Stimulated activated CD4-positive, alpha-beta T cell treated with anti-CD3 and anti-CD28 coated beads, Interleukin-1b, Interleukin-23, amount 100 ng/mL, for 1 hour (primary cell): ENCODE results near the gene OSBPL5.

Experiments
- DNase-seq, 2 donors: peaks; one replicate each; pipeline ENCODE4 v3.0.0-alpha.2; 2020; ENCODE audit warnings: low read depth in 2 of 2

OSBPL5 gene, protein sequence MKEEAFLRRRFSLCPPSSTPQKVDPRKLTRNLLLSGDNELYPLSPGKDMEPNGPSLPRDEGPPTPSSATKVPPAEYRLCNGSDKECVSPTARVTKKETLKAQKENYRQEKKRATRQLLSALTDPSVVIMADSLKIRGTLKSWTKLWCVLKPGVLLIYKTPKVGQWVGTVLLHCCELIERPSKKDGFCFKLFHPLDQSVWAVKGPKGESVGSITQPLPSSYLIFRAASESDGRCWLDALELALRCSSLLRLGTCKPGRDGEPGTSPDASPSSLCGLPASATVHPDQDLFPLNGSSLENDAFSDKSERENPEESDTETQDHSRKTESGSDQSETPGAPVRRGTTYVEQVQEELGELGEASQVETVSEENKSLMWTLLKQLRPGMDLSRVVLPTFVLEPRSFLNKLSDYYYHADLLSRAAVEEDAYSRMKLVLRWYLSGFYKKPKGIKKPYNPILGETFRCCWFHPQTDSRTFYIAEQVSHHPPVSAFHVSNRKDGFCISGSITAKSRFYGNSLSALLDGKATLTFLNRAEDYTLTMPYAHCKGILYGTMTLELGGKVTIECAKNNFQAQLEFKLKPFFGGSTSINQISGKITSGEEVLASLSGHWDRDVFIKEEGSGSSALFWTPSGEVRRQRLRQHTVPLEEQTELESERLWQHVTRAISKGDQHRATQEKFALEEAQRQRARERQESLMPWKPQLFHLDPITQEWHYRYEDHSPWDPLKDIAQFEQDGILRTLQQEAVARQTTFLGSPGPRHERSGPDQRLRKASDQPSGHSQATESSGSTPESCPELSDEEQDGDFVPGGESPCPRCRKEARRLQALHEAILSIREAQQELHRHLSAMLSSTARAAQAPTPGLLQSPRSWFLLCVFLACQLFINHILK

DNA sequence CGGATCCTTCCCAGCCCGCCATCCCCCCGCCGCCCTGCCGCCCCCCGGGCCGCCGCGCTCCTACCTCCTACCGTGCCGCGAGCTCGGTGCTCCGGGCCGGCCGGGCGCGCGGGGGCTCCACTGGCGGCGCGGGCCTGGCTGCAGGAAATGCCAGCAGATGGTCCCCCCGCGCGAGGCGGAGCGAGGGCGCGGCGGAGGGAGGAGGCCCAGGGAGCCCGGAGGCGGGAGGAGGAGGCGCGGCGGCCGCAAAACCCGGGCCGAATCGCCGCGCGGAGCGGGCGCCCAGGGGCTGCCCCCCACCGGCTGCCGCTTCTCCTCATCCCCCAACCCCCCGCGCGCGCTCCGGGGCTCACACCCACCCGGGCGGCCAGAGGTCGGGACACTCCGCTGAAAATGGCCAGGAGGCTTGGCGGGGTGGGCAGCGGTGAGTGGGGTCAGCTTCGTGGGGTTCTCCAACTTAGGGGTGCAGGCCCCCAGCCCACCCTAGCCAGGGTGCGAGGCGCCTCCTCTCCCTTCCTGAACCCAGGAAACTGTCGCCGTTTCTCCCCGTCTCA, at the start of gene OSBPL5:
OSBPL5 (minus strand) TSS at position 159 of the 554 bp plus-strand sequence. CDS start 36,162 bp downstream, outside the sequence.
- DNase-seq: peak in 1 of 2 donors; percentile 26

DNA sequence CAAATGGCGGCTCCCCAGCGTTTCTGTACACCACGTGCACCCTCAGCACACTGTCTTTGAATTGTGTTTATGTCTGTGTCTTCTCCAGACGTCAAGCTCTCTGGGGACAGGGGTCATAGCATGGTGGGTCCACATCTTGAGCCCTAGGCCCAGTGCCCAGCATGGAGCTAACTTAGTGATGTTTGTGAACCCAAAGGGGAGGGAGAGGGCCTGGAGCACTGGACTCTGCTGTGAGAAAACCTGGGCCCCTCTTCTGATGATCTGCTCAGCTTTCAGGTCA, 49.2 kb upstream of the OSBPL5 start:
- no peak for DNase-seq

DNA sequence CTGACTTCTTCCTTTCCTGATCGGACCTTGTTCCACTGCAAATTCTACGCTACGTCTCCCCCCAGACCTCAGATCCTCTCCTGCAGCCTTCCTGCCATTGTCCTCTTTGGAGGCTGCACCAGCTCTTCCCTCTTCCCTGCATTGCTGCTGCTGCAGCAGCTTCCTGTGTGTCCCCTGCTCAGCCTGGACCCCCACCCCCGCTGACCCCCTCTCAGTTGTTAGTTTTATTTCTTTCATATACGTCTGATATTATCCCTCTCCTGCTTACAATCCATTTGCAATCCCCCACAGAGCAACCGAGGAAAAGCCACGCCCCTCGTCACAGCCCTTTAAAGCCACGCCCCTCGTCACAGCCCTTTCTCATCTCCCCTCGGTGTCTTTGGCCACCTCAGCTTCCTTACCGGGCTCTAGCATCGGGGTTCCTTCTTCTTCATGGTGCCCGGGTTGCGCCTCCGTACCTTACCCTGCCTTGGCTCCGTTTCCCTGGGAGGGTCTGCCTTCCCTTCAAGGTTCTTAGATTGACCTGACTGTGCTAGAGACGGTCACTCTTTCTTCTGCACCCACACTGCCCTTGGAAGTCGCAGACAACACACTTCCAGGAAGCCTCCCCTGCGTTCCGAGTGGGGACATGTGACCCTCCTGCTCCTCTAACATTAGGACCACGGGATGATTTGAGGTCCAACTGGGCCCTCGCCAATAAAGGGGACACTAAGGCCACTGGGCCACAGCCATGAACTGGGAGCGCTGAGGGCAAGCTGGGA, 48.7 kb upstream of the OSBPL5 start:
- DNase-seq: no peak

DNA sequence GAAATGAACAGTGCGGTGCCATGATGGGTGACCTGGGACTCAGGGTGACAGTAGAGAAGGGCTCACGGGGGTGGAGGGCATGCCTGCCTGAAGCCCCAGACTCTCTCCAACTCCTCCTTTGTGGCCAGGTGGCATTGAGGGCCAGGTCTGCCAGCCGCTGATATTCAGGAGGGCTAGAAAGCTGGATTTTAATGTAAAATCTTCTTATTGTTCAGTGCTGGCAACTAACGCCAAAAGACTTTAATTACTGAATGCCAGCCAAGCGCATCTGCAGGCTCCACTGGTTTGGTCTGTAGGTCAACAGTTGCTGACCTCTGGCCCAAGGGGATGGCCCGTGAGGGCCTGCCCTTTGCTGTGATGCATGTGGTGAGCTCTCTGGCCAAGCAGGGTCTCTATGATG, 43.2 kb upstream of the OSBPL5 start:
- no peak for DNase-seq

DNA sequence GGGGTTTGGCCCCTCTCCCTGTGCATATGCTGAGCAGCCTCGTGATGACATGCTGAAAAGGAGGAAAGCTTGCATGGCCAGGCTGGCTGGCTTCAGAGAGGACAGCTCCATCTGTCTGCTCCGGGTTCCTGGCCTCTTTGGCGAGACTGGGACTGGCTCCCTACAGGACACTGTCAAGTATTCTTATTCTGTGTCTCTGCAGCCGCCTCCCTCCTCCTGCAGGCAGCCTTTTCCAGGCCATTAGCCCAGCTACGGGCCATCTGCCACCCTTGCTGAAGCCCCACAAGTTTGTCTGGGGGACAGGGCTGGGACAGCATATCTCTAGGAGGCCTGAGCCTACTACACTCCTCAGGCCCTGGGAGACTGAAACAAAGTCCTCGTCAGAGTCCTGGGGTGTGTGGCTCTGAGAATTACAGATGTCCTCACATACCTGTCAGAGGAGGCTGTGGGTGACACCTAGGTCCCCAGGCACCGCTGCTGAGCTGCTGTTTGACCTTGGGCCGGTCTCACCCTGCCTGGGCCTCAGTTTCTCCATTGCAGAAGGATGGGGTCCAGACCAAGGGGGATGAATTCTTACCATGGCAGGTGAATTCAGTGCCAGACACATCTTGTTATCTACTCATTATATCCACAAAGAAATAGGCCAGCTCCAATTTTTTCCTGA, 42.5 kb upstream of the OSBPL5 start:
- DNase-seq: no peak

DNA sequence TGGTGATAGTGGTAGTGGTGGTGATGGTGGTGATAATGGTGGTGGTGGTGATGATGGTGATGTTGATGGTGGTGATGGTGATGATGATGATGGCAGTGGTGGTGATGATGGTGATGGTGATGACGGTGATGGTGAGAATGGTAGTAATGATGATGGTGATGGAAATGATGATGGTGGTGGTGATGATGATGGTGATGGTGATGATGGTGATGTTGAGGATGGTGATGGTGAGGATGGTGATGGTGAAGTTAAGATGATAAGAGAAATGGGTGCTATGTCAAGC, 41.8 kb upstream of the OSBPL5 start:
- DNase-seq: no peak

DNA sequence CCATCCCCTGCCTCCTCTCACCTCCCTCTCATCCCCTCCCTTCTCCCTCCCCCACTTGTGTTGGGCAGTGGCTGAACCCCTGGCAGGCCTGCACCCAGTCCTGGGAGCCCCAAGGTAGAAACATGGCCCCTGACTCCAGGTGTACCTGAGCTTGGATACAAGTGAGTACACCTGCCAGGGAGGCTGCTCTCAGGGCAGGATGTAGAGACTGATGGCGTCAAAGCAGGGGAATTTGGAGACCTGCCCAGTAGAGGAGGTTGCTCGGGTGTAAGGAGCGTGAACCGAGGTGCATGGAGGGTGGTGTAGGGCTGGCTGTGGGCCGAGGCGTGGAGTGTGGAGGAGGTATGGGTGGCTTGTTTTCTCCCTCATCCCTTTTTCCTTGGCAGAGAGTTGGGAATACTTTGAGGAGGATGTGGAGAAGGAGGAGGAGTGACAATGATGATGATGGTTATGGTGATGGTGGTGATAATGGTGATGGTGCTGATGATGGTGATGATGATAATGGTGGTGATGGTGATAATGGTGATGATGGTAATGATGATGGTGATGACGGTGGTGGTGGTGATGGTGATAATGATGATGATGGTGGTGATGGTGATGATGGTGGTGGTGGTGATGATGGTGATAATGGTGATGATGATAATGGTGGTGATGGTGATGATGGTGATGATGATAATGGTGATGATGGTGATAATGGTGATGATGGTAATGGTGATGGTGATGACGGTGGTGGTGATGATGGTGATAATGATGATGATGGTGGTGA, 41.2 kb upstream of the OSBPL5 start:
- DNase-seq: no peak

DNA sequence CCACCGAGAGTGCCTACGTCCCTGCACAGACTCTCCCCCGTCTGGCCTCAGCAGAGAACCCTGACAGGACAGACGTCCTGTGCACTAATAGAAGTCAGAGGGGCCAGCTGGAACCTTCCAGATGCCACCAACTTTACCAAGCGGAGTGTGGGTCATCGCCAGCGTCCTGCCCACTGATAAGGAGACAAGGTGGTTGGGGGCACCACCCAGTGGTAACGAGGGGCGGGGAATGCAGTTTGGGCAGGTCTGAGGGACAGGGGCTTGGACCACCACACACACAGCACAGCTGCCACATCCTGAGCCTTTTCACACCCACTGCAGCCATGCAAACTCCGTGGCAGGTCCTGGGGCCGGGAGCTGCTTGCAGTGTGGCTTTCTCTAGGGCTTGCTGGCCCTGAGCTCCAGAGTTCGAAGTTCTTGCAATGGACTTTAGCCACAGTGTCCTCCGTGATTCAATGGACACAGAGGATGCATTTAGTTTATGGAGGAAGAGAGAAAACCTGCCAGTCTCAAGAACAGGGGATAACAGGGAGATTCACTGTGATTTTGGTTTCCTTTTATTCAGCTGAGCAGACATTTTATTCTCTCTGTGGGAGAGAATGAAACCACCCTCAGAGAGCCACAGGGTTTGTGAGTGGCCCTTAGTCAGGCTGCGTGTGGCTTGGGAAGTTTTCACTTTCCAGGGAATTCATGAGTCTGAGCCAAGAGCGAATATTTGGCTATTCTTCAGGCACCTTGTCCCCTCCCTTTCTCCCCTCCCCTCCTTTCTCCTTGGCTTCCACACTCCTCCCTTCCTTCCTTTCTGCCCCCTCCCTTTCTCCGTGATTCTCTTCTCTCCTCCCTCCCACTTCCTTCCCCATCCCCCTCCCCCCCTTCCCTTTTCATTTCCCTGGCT, 40.4 kb upstream of the OSBPL5 start:
- DNase-seq: no peak

DNA sequence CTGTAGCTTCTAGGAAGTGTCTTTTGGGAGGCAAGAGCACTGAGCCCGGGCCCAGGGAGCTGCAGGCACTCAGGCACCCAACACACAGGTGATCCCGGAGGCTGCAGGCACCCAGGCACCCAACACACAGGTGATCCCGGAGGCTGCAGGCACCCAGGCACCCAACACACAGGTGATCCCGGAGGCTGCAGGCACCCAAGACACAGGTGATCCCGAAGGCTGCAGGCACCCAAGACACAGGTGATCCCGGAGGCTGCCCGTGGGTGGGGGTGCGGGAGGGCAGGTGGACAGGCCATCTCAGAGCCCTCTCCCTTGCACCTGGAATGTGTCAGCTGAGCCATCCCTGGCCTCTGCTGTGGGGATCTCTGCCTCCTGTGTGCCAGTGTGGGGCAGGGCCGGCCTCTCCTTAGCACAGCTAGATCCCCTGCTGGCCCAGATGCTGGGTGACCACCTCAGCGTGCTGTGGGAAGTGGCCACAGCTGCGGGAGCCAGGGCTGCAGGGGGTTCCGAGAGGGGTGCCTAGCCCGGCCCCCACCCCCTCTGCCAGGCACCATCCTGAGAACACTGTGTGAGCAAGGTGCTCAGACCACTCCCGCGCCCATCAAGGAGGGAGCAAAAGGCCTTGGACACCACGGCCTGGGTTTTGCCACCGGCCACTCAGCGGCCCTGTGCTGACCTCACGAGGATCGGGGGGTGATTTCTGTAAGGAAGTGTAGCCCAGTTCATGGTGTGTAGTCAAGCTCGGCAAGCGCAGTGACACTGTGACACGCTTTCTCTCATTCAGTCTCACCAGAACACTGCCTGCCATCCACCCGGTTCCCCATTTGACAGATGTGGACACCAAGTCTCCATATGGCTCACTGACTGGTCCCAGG, 39.3 kb upstream of the OSBPL5 start:
- no peak for DNase-seq

DNA sequence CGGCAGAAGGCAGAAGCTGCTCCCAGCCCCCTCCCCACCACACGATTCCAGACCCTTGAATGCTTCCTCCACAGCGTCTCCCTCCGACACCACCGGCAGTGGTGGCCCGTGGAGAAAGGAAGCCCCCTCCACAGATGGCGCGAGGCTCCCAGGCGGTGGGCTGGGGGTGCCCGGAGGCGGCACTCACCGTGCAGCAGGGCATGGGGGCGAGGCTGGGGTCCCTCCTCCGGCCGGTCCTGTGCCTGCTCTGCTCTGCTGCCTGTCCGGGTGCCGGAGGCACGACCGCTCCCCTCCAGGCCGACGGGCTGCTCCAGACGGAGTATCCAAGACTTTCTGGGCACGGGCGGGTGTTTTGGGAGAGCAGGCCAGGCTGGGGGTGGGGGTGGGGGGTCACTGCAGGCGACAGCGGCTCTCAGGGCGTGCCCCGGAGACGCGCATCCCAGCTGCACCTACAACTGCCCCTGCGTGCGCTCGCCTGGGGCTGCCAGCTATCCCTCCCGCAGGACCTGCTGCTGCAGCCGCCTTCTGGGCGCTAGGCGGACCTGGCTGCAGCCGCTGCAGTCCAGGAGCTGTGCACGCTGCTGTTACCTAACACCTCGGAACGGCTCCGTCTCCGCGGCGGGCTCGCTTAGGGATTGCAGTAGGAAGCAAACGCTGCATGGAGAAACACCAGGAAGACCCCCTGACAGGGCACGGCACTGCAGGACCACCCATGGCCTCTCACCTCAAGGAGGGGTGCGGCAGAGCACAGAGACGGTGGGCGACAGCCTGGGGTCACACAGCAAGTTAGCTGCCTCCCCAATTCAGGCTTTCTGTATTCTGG, 38.3 kb upstream of the OSBPL5 start:
- no peak for DNase-seq

DNA sequence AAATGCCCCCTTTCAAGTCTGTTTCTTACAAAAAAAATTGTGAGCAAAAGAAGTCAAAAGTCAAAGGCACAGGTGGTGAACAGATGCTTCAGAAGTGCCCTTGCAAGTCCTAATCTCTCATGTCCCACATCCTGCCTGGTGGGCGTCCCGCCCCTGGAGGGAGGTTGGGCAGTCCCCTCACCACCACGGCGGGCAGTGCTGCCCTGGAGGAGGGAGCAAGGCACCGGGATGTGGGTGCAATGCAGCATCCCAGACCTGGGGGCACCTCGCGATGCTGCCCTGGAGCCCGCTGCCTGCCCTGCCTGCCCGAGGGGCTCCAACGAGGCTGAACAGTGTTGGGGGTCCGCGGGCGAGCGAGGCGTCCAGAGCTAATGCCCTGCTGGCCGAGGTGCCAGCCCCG, 37.6 kb upstream of the OSBPL5 start:
- no peak for DNase-seq

DNA sequence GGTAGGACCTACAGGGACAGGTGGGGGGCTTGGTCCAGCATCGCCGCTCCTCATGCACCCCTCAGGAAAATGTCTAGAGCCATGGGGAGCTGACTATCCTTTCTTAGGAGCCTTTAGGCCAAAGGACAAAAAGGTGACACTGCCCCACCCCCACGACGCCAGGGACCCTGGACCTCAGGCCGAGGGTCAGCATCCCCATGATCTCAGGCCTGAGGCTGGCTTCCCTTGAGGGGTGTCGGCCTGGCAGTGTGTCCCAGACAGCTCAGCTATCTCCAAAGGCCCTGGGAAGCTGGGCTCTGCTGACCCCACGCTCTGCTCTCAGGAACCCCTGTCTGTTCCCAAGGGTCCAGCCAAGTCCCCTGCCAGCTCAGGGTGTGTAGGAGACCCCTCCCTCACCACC, 37.2 kb upstream of the OSBPL5 start:
- DNase-seq: no peak

DNA sequence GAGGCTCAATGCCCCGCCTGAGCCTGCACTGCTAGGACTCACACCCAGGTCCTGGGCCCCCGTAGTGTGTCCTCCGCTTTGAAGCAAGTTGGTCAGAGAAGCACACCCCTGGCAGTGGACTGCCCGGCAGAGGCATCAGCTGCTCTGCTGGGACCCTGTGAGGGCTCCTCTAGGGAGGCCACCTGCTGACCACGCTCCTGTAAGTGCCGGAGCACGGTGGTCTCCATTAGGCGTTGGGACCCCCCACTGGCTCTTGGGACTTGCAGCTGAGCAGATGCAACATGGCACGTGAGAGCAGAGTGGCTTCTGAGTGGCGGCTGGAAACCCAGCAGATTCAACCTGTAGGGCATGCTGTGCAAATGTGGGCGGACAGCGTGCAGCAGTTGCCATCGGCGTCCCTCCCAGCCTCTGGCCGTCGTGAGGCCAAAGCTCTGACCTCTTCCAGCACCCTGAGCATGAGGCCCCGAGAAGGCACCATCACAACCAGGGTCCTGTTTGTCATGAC, 36.6 kb upstream of the OSBPL5 start:
- no peak for DNase-seq

DNA sequence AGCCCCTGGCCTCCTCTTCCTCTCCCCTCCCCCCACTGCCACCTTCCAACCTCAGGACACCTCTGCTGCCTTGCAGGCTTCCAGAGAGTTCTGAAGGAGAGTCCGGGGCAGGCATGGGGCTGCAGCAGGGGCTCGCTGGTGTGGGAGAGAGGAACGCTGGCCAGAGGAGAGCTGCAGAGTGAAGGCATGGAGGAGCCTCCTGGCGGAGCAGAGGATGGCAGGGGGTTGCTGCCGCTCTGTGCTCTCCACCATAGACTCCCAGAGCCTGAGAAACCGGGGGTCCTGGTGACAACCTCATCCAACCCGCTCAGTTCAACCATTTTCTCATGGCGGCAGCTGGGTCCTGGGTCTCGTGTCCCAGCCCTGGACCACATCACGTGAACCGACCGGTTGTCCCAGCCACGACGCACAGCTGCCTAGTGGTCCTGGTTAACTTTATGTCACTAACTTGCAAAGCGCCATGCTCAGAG, 36.0 kb upstream of the OSBPL5 start:
- DNase-seq: no peak

DNA sequence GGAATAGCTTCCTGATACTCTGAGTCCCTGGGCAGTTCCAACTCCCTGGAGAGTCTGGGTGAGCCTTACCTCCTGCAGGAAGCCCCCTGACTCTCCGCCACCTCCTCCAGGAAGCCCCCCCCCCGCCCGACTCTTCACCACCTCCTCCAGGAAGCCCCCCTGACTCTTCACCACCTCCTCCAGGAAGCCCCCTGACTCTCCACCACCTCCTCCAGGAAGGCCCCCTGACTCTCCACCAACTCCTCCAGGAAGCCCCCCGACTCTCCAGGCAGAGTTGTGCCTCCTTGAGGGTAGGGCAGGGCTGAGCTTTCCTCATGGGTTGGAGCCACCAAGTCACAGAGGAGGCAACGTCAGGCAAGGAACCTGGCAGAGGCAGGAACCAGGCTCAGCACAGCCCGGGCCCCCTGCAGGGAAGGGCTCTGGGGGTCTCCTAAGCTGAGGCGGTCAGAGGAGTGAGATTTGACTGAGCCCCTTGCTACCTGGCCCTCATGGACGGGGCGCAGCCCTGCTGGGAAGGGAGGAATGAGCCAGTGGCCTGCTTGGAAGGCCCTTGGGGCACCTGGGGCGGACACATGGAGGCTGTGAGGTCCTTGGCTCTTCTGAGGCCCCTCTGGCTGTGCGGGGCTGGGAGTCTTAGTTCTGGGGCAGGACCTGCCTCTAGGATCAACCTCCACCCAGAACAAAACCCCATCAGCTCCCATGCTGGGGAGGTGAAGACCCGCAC, 35.4 kb upstream of the OSBPL5 start:
- no peak for DNase-seq

DNA sequence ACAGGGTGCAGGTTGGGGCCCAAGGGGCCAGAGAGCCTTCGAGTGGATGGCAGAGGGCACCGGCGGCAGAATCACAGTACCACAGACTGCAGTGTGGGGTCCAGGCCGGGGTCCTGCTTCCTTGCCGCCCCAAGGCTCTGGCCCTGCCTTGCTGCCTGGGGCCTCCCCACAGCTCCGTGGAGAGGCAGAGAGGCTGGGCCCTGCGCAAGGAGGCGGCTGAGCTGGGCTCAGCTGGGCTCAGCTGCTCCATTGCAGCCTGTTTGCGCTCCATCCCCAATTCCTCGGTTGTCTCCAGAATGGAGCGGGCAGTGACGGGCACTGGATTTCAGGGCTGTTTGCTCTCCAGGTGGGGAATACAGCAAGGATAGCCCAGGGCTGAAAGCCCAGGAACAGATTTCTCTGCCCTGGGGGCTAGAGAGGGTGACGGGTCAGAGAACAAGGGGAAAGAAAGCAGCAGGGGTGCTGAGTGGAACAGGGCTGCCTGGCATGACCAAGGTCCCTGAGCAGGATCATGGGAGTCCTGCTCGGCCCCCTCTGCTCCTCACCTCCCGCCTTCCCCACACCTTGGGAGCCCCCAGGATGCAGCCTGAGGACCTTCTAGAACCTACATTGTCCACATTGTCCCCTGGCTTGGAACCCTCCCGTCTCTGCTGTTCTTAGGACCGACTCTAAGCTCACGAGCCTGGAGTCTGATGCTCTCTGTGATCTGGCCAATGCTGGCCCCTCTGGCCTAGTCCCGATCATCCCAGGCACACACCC, 34.6 kb upstream of the OSBPL5 start:
- DNase-seq: no peak
